NCI-H460 (cell line): ENCODE results near the gene RAB17. TPM values are rescaled to one million over a fixed set of nuclear protein-coding genes. Genes with fewer than 3 reads are reported as not detected.
A peak's percentile ranks its signal among the peaks of the same experiment; 100 is the strongest.

Source experiments
- DNase-seq: peaks from one replicate; pipeline ENCODE4 v3.0.0-alpha.2; 2016; ENCODE audit warnings: low read depth; ENCODE audit errors: extremely low read depth
- polyA plus RNA-seq: library from polyadenylated mRNA; depleted of rRNA; stranded (reverse); fragments of >200 nt; gene quantifications from 2 replicates; pipeline ENCODE4 v1.2.3, GENCODE V29; 2014; cell fraction: nucleus; rRNA removed
- total RNA-seq: library from RNA; depleted of rRNA; stranded (reverse); fragments of >200 nt; shearing (Covaris generic); gene quantifications from 2 replicates; pipeline ENCODE4 v1.2.3, GENCODE V29; 2014; rRNA removed

RAB17 gene
- 0.32 and 0.55 TPM in 2 replicates for total RNA-seq
- not detected in 2 replicates for polyA plus RNA-seq

DNA sequence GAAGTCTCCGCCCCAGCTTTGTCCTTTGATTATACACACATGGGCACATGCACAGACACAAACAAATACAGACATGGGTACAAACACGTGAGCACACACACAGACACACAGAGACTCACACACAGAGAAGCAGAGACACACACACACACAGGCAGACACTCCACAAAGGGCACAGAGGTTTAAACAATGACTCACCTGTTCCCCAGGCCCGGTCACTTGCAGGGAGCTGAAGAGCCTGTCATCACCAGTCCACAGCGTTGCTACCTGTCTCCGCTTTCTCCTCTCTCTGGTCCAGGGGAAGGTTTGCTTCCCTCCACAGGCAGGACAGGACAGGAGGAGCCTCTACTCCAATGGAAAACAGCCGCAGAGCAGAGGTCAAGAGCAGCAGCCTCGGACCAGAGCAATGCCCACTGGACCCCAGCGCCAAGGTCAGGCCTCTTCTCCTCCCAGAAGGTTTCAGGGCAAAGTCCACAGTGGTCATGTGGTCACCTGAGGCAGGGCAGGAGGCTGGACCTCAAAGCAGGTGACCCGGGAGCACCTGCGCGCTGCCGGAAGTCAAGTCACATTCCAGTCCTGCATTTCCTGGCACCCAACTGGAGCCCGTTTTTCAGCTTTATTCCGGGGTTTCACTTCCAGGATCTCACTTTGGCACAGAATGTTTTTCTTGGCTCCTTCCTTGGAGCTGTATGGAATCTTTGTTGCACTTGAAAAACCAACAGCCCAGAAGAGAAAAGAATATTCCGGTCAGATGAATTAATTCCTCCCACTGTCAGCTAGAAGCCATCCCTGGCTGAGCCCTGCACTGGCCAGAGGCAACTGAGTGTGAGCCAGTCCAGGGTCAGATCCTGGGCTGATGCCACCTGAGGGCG lies at the start of gene RAB17:
Gene RAB17 (minus strand): TSS at position 463 of the 869 bp plus-strand sequence. CDS start 4,580 bp downstream, outside the sequence.
- DNase-seq: peak; percentile 7

DNA sequence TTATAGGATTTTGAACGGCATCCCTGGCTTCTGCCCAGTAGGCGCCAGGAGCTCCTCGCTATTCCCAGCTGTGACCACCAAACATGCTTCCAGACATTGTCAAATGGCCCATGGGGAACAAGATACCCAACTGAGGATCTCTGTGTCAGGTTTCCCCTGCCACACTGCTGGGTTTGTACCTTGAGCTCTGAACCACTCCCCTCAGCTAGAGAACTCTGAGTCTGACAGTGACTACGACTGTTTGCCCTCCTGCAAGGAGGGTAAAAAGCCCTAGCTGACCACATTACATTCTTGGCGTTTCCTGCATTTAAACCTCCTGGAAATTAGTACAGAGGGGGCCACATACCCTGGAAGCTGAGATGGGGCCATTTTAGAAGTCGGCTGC lies 49.3 kb upstream of the RAB17 start:
- DNase-seq: no peak

GRCh38 chr2:237639052-237639835 lies 48.7 kb upstream of the RAB17 start:
- DNase-seq: no peak

DNA sequence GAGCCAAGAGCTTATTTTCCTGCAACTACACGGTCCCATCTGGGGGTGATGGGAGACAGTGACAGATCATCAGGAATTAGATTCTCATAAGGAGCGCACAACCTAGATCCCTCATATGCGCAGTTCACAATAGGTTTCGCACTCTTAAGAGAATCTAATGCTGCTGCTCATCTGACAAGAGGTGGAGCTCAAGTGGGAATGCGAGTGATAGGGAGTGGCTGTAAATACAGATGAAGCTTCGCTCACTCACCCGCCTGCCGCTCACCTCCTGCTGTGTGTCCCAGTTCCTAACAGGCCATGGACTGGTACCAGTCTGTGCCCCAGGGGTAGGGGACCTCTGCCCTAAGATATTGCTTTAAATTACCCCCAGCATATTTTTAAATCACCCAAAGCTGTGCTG lies 47.6 kb upstream of the RAB17 start:
- no peak for DNase-seq

DNA sequence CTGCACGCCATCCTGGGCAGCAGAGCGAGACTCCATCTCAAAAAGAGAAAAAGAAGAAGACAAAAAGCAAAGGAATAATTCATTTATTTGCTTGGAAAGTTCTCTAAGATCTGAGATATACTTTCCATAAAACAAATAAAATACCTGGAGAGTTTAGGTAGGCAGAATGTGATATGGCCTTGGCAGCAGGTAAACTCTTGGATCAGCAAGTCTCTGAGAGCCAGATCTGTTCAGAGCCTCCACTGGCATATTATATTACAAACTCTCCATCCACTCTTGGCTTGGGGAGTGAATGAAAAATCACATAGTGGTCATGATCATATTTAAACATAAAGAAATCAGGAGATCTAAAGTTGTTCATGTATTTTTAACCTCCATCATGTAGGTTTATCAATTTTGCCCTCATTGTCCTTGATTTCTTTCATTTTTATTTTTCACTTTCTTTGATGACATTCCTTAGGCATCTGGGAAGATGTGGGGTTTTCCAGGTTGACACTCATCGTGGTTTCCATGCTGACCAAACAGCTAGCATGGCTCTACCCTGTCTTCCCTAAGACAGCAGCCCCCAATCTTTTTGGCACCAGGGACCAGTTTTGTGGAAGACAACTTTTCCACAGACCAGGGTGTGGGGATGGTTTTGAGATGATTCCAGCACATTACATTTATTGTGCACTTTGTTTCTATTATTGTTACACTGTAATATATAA lies 47.0 kb upstream of the RAB17 start:
- no peak for DNase-seq

DNA sequence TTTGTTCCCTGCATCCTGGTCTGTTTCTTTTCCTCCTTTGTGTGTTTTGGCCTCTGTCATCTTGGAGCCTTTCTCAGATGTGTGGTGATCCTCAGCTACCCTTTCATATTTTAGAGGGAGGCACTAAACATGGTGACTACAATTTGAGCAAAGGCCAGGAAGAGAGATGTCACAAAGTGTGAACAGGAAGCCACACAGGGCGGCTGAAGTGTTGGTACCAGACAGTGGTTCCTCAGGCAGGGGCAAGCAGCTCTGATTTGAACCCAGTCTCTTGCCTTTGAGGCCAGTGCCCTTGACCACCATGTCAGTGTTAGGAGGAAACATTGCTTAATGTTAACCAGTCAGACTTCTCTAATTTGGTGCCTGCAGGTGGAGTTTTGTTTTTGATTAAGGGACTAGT lies 46.0 kb upstream of the RAB17 start:
- DNase-seq: no peak

- DNase-seq: no peak
Observed at GRCh38 chr2:237633061-237633561, 42.6 kb upstream of the RAB17 start.

DNA sequence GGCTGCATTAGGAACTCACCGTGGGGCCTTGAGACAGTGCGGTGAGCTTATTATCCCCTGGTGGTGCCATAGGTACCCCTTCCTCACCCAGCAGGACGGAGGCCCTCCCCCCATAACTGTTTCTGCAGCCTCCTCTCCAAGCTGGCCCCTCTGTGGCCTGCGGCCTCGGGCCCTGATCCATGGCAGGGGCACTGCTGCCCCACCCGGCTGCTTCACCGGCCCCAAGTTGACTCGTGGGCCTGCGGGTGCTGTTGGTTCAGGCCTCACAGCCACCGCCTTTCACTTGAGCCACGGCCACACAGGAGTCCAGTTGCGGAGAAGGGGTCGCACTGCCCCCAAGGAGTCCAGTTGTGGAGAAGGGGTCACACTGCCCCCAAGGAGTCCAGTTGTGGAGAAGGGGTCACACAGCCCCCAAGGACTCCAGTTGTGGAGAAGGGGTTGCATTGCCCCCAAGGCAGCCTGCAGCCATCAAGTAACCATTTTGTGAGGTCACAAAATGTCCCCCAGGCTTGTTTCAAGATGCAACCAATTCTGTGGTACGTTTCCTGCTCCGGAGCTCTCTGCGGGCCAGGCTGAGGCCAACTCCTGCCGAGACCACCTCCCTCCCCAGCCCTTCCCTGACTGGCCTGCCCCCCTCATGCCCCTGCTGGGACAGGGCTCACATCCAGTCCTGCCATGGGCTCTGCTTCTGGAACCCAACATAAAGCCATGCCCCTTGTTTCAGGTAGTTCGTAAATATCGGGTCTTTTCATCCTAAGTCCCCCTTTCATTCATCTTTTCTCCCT lies 41.5 kb upstream of the RAB17 start:
- DNase-seq: no peak

DNA sequence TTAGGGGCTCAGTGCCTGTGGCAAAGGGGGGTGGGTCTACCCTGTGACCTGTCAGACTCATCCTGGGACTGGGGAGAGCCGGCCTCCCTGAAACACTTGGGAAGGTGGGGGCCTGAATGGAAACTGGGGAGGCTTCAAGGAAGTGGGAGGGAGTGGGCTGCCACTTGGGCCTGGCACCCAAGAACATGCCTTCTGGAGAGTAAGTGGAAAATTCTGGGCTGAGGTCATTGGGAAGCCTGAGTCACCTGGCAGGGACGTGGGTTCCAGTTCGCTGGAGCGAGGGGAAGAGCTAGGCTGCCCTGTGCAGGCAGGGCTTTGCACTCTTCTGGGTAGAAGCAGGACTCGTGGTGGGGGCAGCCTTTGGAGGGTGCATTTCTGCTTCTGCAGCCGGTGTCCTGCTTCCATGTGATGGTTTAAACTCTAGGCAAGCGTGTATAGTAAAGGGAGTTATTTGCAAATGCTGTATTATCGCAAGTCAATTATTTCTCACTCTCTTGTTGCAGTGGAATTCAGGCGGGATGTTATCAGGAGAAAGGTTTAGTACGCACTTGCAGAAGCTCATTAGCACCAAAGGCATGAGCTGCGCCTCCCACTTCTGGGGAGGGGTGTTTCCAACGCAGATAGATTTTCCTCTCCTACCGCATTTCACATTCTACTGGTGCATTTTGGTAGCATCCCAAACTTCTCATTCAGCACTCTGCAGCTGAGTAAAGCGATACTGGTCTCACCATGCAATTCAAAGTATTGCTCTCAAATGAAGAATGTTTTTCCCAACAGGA lies 40.7 kb upstream of the RAB17 start:
- DNase-seq: no peak

- no peak for DNase-seq
Observed at GRCh38 chr2:237630216-237631000, 39.9 kb upstream of the RAB17 start.

GRCh38 chr2:237629739-237630138 lies 39.2 kb upstream of the RAB17 start:
- DNase-seq: no peak

DNA sequence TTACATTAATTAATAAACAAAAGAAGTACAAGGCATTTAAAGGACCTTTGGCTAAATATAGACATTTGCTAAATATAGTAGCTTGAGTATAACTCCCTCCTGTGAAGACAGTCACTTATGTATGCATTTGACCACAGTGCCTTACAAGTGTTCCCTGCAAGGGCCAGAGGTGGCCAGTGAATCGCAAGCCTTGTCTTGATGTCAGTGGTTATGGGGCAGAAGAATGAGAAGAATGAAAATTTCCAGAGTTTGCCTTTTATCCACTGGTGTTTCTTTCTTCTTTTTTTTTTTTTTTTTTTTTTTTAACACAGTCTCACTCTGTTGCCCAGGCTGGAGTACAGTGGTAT lies 38.6 kb upstream of the RAB17 start:
- DNase-seq: no peak

- no peak for DNase-seq
Observed at GRCh38 chr2:237628247-237629187, 38.0 kb upstream of the RAB17 start.

DNA sequence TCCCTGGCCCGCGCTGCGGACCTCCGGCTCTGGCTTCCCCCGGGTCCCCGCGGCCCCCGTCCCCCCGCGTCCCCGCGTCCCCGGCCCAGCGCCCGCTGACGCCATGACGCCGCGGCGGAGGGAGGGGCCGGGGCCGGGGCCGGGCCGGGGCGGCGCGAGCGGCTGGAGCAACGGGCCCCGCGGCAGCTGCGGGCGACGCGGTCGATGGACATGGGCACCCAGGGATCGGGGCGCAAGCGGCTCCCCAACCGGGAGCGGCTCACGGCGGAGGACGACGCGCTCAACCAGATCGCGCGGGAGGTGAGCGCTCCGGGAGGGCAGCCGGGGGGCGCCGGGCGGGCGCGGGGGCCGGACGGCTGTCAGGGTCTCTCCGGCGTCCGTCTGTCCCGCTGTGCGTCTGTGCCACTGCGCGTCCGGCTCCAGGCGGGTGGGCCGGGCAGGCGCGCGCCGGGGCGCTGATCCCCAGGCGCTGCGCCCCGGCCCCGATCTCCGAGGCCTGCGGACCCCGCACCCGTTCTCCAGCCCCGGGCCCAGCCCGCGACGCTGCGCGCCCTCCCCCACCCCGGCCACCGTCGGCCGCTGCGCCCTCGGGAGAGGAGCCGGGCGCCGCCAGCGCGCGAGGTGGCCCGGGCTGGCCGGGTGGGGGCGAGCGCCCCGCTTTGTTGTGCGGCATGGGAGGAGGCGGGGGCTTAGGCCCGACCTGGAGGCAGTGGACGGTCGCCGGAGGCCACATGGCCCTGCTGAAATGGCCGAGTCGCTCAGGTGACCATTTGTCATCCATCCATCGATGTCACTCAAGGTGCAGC lies 37.1 kb upstream of the RAB17 start, which contains the start of gene LRRFIP1:
Gene LRRFIP1 (plus strand): TSS at position 147 of the 806 bp plus-strand sequence. CDS start 58 bp downstream, at position 205.
- no peak for DNase-seq

DNA sequence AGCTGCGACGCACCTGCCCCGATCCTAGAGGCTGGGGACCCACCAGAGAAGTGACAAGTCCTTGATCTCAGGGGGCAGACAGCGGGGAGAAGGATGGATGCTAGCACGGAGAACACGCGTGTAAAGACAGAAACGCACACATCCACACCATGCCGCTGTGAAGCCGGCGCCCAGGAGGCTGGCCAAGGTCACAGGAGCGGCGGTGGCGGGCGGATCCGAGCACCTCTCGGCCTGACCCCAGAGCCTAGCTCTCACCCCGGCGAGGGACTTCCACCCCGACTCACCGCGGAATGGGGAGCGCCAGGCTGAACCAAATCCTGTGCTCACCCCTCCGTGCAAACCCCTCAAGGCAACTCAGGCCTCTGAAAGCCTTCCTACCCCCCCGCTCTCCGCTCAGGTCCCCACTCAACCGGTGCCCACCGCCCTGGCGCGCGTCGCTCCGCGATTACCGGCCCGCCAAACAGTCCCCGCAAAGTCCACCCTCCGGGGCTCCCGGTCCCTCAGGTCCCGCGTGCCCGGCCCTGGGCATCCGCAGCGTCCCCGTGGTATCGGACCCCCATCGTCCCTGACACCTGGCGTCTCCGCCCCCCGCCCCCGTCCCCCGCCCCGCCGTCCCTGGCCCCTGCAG lies 36.4 kb upstream of the RAB17 start:
- no peak for DNase-seq

GRCh38 chr2:237625777-237626176 lies 35.2 kb upstream of the RAB17 start:
- no peak for DNase-seq
